Ishikawa (cell line): ENCODE data around the gene KIF6.

Experiments
- CEBPB ChIP-seq: IDR thresholded peaks from 2 replicates; pipeline ENCODE4 v1.6.1; 2012
- CREB1 ChIP-seq: IDR thresholded peaks from 2 replicates; pipeline ENCODE4 v1.6.1; 2012; ENCODE audit warnings: low read depth
- EGR1 ChIP-seq: IDR thresholded peaks from 2 replicates; pipeline ENCODE4 v1.6.1; 2012
- EP300 ChIP-seq: IDR thresholded peaks from 2 replicates; pipeline ENCODE4 v1.6.1; 2012; ENCODE audit warnings: borderline replicate concordance
- FOXM1 ChIP-seq: IDR thresholded peaks from 2 replicates; pipeline ENCODE4 v1.6.1; 2012; ENCODE audit warnings: low read depth, borderline replicate concordance
- NFIC ChIP-seq: IDR thresholded peaks from 2 replicates; pipeline ENCODE4 v1.6.1; 2012
- RAD21 ChIP-seq: IDR thresholded peaks from 2 replicates; pipeline ENCODE4 v1.6.1; 2012; ENCODE audit warnings: low read depth
- TAF1 ChIP-seq: IDR thresholded peaks from 2 replicates; pipeline ENCODE4 v1.6.1; 2012; ENCODE audit warnings: low read depth, mild to moderate bottlenecking
- TCF12 ChIP-seq: IDR thresholded peaks from 2 replicates; pipeline ENCODE4 v1.6.1; 2012; ENCODE audit warnings: low read depth
- TEAD4 ChIP-seq: IDR thresholded peaks from 2 replicates; pipeline ENCODE4 v1.6.1; 2012
- YY1 ChIP-seq: IDR thresholded peaks from 2 replicates; pipeline ENCODE4 v1.6.1; 2012; ENCODE audit warnings: low read depth
- ZBTB7A ChIP-seq: IDR thresholded peaks from 2 replicates; pipeline ENCODE4 v1.6.1; 2012; ENCODE audit warnings: low read depth
- TF ChIP-seq, protein P1 (sequence below): IDR thresholded peaks from 2 replicates; pipeline ENCODE4 v1.6.1; 2012
- TF ChIP-seq, protein P2 (sequence below): IDR thresholded peaks from 2 replicates; pipeline ENCODE4 v1.6.1; 2012; ENCODE audit warnings: low read depth, mild to moderate bottlenecking
- TF ChIP-seq, protein P3 (sequence below): IDR thresholded peaks from 2 replicates; pipeline ENCODE4 v1.6.1; 2012

KIF6 gene

DNA sequence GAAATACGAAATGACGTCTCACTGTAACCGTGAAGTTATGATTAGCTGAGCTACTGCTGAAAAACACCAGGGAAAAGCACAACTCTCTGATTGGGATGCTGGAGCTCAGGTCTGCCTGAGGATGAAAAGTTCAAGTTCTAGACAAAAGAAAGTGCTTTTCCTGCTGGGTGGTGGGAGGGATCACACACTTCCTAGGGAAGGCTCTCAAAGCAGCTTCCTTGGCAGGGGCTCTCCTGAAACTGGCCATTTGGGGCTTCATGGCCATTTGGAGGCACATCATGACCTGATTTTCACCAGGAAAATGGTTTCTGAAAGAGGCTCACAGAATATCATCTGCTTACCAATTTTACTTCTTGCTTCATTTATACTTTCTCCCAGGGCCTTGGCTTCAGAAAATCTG, 305.6 kb downstream of the KIF6 start:
- no peak for TF ChIP-seq ZBTB7A
- TF ChIP-seq FOXM1 = no peak
- no peak for TF ChIP-seq CEBPB
- no peak for TF ChIP-seq NFIC
- TF ChIP-seq, protein P1, sequence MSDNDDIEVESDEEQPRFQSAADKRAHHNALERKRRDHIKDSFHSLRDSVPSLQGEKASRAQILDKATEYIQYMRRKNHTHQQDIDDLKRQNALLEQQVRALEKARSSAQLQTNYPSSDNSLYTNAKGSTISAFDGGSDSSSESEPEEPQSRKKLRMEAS = no peak
- no peak for TF ChIP-seq TEAD4
- TF ChIP-seq CREB1 = no peak
- TF ChIP-seq TAF1 = no peak
- no peak for TF ChIP-seq EP300
- TF ChIP-seq, protein P2, sequence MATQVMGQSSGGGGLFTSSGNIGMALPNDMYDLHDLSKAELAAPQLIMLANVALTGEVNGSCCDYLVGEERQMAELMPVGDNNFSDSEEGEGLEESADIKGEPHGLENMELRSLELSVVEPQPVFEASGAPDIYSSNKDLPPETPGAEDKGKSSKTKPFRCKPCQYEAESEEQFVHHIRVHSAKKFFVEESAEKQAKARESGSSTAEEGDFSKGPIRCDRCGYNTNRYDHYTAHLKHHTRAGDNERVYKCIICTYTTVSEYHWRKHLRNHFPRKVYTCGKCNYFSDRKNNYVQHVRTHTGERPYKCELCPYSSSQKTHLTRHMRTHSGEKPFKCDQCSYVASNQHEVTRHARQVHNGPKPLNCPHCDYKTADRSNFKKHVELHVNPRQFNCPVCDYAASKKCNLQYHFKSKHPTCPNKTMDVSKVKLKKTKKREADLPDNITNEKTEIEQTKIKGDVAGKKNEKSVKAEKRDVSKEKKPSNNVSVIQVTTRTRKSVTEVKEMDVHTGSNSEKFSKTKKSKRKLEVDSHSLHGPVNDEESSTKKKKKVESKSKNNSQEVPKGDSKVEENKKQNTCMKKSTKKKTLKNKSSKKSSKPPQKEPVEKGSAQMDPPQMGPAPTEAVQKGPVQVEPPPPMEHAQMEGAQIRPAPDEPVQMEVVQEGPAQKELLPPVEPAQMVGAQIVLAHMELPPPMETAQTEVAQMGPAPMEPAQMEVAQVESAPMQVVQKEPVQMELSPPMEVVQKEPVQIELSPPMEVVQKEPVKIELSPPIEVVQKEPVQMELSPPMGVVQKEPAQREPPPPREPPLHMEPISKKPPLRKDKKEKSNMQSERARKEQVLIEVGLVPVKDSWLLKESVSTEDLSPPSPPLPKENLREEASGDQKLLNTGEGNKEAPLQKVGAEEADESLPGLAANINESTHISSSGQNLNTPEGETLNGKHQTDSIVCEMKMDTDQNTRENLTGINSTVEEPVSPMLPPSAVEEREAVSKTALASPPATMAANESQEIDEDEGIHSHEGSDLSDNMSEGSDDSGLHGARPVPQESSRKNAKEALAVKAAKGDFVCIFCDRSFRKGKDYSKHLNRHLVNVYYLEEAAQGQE = no peak
- no peak for TF ChIP-seq RAD21
- TF ChIP-seq TCF12 = no peak
- TF ChIP-seq EGR1 = no peak

DNA sequence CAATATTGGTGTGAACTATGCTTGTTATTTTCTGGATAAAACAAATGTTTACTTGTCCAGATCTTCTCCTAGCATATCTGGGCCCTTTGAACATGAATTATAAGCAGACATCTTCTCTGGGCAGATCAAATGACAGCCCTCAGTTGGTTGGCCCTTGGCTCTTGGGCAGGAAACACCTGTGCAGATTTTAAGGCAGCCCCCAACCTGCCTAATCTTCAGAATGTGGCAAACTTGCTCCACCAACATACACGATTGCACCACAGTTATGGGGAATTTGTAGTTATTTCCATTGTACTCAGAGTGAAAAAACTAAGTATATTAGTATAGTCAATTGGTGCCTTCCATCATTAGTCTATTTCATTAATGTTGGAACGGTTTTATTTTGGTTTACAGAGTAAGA, 307.8 kb downstream of the KIF6 start:
- no peak for TF ChIP-seq EGR1
- TF ChIP-seq, protein P3, sequence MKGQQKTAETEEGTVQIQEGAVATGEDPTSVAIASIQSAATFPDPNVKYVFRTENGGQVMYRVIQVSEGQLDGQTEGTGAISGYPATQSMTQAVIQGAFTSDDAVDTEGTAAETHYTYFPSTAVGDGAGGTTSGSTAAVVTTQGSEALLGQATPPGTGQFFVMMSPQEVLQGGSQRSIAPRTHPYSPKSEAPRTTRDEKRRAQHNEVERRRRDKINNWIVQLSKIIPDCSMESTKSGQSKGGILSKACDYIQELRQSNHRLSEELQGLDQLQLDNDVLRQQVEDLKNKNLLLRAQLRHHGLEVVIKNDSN = no peak

DNA sequence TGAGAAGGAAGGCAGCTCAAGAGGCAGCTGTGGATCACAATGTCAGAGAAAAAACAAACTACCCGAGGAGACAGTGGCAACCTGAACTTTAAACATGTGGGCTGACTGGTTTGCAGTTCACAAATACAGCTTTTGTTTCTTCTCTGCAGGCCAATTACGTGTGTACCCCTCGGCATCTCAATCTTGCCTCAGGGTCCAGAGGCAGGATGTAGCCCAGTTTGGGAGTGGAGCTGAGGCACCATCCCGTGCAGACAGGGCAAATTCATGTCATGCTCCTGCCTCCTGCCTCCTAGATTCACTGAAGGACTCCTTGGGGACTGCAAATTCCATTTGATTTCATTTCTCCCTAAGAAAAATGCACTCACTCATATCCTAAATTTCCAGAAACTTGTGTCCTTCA, 308.5 kb downstream of the KIF6 start:
- TF ChIP-seq TCF12 (no peak), YY1 (no peak), EGR1 (no peak)
- TF ChIP-seq, protein P2 = no peak
- TF ChIP-seq, protein P3 = no peak

DNA sequence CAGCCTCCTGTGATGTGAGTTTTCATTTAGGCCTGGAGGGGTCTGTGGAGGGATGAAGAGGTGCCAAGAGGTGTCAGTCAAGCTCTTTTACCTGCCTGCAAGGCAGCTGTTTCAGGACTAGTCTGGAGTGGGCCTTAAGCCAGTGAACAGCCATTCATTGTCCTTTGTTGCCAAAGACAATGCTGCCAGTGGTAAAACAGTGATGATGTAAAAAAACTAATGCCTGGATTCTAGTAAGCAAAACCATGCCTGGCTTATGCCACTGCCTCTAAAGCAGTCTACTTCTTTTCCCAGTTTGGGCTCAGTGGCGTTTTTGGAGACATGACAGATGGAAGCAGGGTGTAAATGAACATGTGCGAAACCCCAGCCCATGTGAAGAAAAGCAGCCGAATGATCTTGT, 309.2 kb downstream of the KIF6 start:
- TF ChIP-seq YY1 (no peak), TAF1 (no peak), RAD21 (no peak)
- TF ChIP-seq, protein P3 = no peak

DNA sequence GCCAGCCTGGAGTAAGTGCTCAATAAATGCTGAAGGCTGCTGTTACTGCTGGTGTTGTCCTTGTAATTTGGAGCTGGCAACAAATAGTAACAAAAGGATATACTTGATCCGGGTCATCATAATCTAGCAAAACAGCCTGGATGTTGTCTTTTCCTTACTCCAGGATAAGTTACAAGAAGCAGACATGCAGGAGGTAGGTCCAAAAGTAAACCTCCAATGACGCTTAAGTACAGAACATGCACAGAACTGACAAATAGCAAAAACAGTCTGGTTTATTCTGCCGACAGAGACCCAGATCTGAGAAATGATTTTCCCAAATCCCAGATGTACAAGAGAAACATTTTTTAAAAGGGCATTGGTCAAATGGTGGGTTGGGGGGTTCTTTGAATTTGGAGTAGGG, 309.7 kb downstream of the KIF6 start:
- TF ChIP-seq FOXM1 (no peak), RAD21 (no peak), TEAD4 (no peak), EP300 (no peak), NFIC (no peak), TAF1 (no peak), YY1 (no peak), TCF12 (no peak), CEBPB (no peak), ZBTB7A (no peak), EGR1 (no peak), CREB1 (no peak)
- TF ChIP-seq, protein P2 = no peak
- TF ChIP-seq, protein P1 = no peak
- TF ChIP-seq, protein P3 = no peak
